Esophagus squamous epithelium (tissue), 4 donors: ENCODE results near the gene CYS1.

Source experiments
- CTCF ChIP-seq, 6 experiments: fragments of 450-650 bp in 4 of 6; fragments of 200-600 bp in 2 of 6; sonication (generic) in 2 of 6; IDR thresholded peaks; one replicate each; pipeline ENCODE4 v1.5.1; 2016 to 2019; ENCODE audit warnings: antibody characterized with exemption in 6 of 6, mild to moderate bottlenecking in 4 of 6, moderate library complexity in 4 of 6
- POLR2A ChIP-seq, 4 donors: fragments of 450-650 bp; IDR thresholded peaks; one replicate each; pipeline ENCODE4 v1.6.1; 2017; ENCODE audit warnings: antibody characterized with exemption in 4 of 4, mild to moderate bottlenecking in 4 of 4, moderate library complexity in 3 of 4

- TF ChIP-seq POLR2A (IDR thresholded peaks at IDR 0.05) (no peak), CTCF (IDR thresholded peaks at IDR 0.05) (no peak)
These were observed 21.2 kb downstream of the CYS1 start for GRCh38 chr2:10059016-10059351.
